NCI-H524 (cell line): ENCODE measurements around the gene PIGV.
"Not testable (repeated sequence)": the region's sequence is repeated elsewhere in the genome, so short reads cannot be mapped to it uniquely, and the experiment has no call there.

Experiments
- DNase-seq, 2 experiments: peaks; one replicate each; lab custom pipeline; 2025; lab: John Stamatoyannopoulos, UW

Gene PIGV

GRCh38 chr1:26832249-26832960 lies 44.7 kb downstream of the PIGV start:
- peak in 1 of 2 experiments; percentile 9 for DNase-seq

- peak in 1 of 2 experiments; percentile 9 for DNase-seq
Measured at GRCh38 chr1:26833432-26834405, 46.0 kb downstream of the PIGV start.

GRCh38 chr1:26837665-26838064 lies 49.9 kb downstream of the PIGV start:
- not testable (repeated sequence) for DNase-seq

- DNase-seq: no peak
Measured at GRCh38 chr1:26838474-26839338, 51.0 kb downstream of the PIGV start.

- no peak for DNase-seq
Measured at GRCh38 chr1:26839339-26839722, 51.6 kb downstream of the PIGV start.

GRCh38 chr1:26839779-26840178 lies 52.0 kb downstream of the PIGV start:
- DNase-seq: no peak

- no peak for DNase-seq
Measured at GRCh38 chr1:26844424-26845196, 56.9 kb downstream of the PIGV start.

- not testable (repeated sequence) for DNase-seq
Measured at GRCh38 chr1:26847826-26848225, 60.1 kb downstream of the PIGV start.
